ENCODE data around the gene CBY2.

The CBY2 gene

GRCh38 chr13:45717349-45717748, 15.2 kb downstream of the CBY2 start:
- POLR2A ChIA-PET: no interaction called here
- CTCF ChIA-PET: interaction anchor here (1.0 kb wide), 1 partner anchor 93 kb away, joined by 4 read pairs; no protein-coding TSS in a partner anchor
- DNase-seq (ENCODE audit: extremely low spot score): no peak
- TF ChIP-seq FOXM1 (IDR thresholded peaks at IDR 0.05; ENCODE audit: borderline replicate concordance) (no peak), BHLHE40 (IDR thresholded peaks at IDR 0.05; ENCODE audit: borderline replicate concordance) (no peak), ARNT (IDR thresholded peaks at IDR 0.05) (no peak), FOXA1 (IDR thresholded peaks at IDR 0.05) (no peak), CTBP1 (IDR thresholded peaks at IDR 0.05; ENCODE audit: borderline replicate concordance) (no peak), LEF1 (IDR thresholded peaks at IDR 0.05; ENCODE audit: borderline replicate concordance) (no peak)

DNA sequence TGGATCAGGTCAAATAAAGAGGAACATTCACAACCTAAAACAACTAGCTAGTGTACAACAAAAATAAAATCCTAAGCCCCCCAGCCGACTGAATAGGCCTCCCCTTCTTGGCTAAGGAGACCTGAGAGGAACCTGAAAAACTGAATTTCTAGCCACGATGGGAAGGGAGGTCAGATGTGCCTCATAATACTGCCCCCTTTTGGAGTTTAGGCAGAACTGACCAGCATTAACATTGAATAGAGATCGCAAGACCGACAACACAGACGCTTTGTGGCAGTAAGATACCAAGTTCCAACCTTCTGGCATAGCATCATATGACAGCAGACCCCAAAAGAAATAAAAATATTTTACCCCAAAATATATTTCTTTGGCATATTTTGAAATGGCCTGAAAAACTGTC, 15.9 kb downstream of the CBY2 start:
- ChIA-PET POLR2A (no interaction called here), CTCF (interaction anchor here (1.0 kb wide), 1 partner anchor 94 kb away, joined by 4 read pairs; no protein-coding TSS in a partner anchor)
- DNase-seq (ENCODE audit: extremely low spot score): peak; percentile 49
- TF ChIP-seq L3MBTL2 (conservative IDR thresholded peaks at IDR 0.05) (no peak), BHLHE40 (IDR thresholded peaks at IDR 0.05; ENCODE audit: borderline replicate concordance) (no peak), SP1 (IDR thresholded peaks at IDR 0.05) (no peak), LEF1 (IDR thresholded peaks at IDR 0.05; ENCODE audit: borderline replicate concordance) (no peak), TARDBP (IDR thresholded peaks at IDR 0.05) (no peak), ELF4 (IDR thresholded peaks at IDR 0.05) (no peak), PKNOX1 (IDR thresholded peaks at IDR 0.05) (no peak), HDGF (IDR thresholded peaks at IDR 0.05; ENCODE audit: borderline replicate concordance) (no peak), SUZ12 (IDR thresholded peaks at IDR 0.05) (no peak), CTBP1 (IDR thresholded peaks at IDR 0.05; ENCODE audit: borderline replicate concordance) (no peak)

DNA sequence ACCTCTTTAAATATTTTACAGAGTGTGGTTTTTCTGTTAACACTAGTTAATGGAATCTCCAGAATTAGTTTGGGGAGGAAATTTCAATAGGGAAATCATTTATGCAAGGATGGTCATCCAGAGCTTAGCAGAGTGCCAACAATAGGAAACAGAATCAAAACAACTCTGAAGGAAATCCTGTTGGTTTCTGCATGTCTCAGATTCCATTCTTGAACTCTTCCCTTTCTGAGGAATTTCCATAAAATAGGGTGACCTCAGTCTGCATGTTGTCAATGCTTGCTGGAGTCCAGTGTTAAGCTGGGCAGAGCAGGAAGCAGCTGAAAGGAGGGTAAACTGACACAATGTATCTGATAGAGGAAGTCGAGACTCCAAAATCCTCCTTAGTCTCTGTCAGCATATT, 16.9 kb downstream of the CBY2 start:
- no peak for TF ChIP-seq SP1 (IDR thresholded peaks at IDR 0.05)
- TF ChIP-seq TARDBP (IDR thresholded peaks at IDR 0.05): no peak
- no peak for TF ChIP-seq NFRKB (IDR thresholded peaks at IDR 0.05)
- TF ChIP-seq CTBP1 (IDR thresholded peaks at IDR 0.05; ENCODE audit: borderline replicate concordance): no peak
- TF ChIP-seq LEF1 (IDR thresholded peaks at IDR 0.05; ENCODE audit: borderline replicate concordance): no peak
- no peak for TF ChIP-seq FOXK2 (IDR thresholded peaks at IDR 0.05)
- TF ChIP-seq ELF4 (IDR thresholded peaks at IDR 0.05): no peak
- no peak for TF ChIP-seq ARNT (IDR thresholded peaks at IDR 0.05)
- TF ChIP-seq ZNF384 (IDR thresholded peaks at IDR 0.05): no peak
- TF ChIP-seq PKNOX1 (IDR thresholded peaks at IDR 0.05): no peak
- no peak for TF ChIP-seq L3MBTL2 (conservative IDR thresholded peaks at IDR 0.05)
- TF ChIP-seq BHLHE40 (IDR thresholded peaks at IDR 0.05; ENCODE audit: borderline replicate concordance): no peak
- TF ChIP-seq FOXM1 (IDR thresholded peaks at IDR 0.05; ENCODE audit: borderline replicate concordance): no peak
- TF ChIP-seq FOXA1 (IDR thresholded peaks at IDR 0.05): no peak
- TF ChIP-seq SUZ12 (IDR thresholded peaks at IDR 0.05): no peak
- DNase-seq (ENCODE audit: extremely low spot score): no peak
- POLR2A ChIA-PET: no interaction called here
- CTCF ChIA-PET: no interaction called here

DNA sequence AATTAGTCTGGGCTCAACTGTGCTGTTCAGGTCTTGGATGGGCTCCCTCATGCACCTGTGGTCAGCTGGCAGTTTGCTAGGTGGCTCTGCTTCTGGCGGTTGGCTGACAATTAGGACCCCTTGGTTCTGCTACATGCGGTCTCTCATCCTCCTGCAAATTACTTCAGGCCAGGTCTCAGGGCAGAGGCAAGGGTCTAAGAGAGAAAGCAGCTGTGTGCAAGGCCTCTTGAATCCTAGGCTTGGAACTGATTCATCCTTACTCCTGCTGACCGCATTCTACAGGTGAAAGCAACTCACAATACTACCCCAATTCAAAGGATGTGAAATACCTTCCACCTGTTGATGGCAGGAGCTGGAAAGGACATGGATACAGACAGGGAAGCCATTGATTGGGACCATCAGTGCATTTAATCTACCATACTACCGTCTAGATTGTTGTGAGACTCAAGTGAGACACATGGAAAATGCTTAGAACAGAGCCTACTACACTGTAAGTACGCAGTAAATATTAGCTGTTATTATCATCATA, 19.1 kb downstream of the CBY2 start:
- POLR2A ChIA-PET: no interaction called here
- TF ChIP-seq TARDBP (IDR thresholded peaks at IDR 0.05) (no peak), ARNT (IDR thresholded peaks at IDR 0.05) (no peak), L3MBTL2 (conservative IDR thresholded peaks at IDR 0.05) (no peak), FOXA1 (IDR thresholded peaks at IDR 0.05) (no peak), HDGF (IDR thresholded peaks at IDR 0.05; ENCODE audit: borderline replicate concordance) (no peak), SUZ12 (IDR thresholded peaks at IDR 0.05) (no peak), FOXK2 (IDR thresholded peaks at IDR 0.05) (no peak), BHLHE40 (IDR thresholded peaks at IDR 0.05; ENCODE audit: borderline replicate concordance) (no peak), ZNF384 (IDR thresholded peaks at IDR 0.05) (no peak), SP1 (IDR thresholded peaks at IDR 0.05) (no peak), ELF4 (IDR thresholded peaks at IDR 0.05) (no peak), FOXM1 (IDR thresholded peaks at IDR 0.05; ENCODE audit: borderline replicate concordance) (no peak), LEF1 (IDR thresholded peaks at IDR 0.05; ENCODE audit: borderline replicate concordance) (no peak), CTBP1 (IDR thresholded peaks at IDR 0.05; ENCODE audit: borderline replicate concordance) (no peak), PKNOX1 (IDR thresholded peaks at IDR 0.05) (no peak), NFRKB (IDR thresholded peaks at IDR 0.05) (no peak)
- DNase-seq (ENCODE audit: extremely low spot score): no peak
- CTCF ChIA-PET: no interaction called here

DNA sequence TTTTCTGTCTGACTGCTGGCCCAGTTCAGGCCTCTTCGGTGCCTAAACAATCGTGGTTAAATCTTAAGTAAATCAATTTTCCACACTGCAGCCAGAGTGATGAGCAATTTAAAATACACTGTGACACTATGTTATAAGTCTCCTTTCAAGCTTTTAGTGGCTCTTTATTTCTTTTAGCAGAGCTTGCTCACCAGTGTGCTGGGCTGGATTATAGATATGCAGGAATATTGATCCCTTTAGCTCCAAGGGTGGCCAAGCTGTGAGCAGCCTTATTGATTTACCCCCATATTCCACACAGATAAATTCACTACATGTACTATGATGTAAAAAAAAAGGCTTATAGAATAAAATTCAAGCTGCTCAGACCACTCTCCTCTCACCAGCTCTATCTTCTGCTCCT, 21.7 kb downstream of the CBY2 start:
- TF ChIP-seq ZNF384 (IDR thresholded peaks at IDR 0.05) (no peak), FOXM1 (IDR thresholded peaks at IDR 0.05; ENCODE audit: borderline replicate concordance) (no peak), ARNT (IDR thresholded peaks at IDR 0.05) (no peak), BHLHE40 (IDR thresholded peaks at IDR 0.05; ENCODE audit: borderline replicate concordance) (no peak)
- POLR2A ChIA-PET: no interaction called here
- no peak for DNase-seq (ENCODE audit: extremely low spot score)
- CTCF ChIA-PET: no interaction called here

- CTCF ChIA-PET: no interaction called here
These were observed 26.6 kb downstream of the CBY2 start for GRCh38 chr13:45728759-45729158.

More at GRCh38 chr13:45728759-45729158, 26.6 kb downstream of the CBY2 start:
- DNase-seq (ENCODE audit: extremely low spot score): peak; percentile 30
- POLR2A ChIA-PET: no interaction called here
- no peak for TF ChIP-seq PKNOX1 (IDR thresholded peaks at IDR 0.05)
- no peak for TF ChIP-seq SUZ12 (IDR thresholded peaks at IDR 0.05)
- TF ChIP-seq FOXA1 (IDR thresholded peaks at IDR 0.05): no peak
- TF ChIP-seq L3MBTL2 (conservative IDR thresholded peaks at IDR 0.05): no peak
- TF ChIP-seq ARNT (IDR thresholded peaks at IDR 0.05): no peak
- no peak for TF ChIP-seq TARDBP (IDR thresholded peaks at IDR 0.05)

Data from HEK293T (cell line).